HG03439 (cell line): Measurements from ENCODE around the gene CLSTN2.

Experiments used
- ATAC-seq: cut with Tn5 transposase; IDR thresholded peaks from one replicate; pipeline ENCODE4 v1.9.1; 2021; ENCODE audit warnings: mild to moderate bottlenecking, moderate library complexity; ENCODE audit not compliant: unreplicated experiment

The CLSTN2 gene

GRCh38 chr3:140522653-140523380, 587.8 kb downstream of the CLSTN2 start:
- ATAC-seq: no peak

GRCh38 chr3:140523600-140523999, 588.6 kb downstream of the CLSTN2 start:
- no peak for ATAC-seq

GRCh38 chr3:140527156-140527555, 592.2 kb downstream of the CLSTN2 start:
- ATAC-seq: no peak

DNA sequence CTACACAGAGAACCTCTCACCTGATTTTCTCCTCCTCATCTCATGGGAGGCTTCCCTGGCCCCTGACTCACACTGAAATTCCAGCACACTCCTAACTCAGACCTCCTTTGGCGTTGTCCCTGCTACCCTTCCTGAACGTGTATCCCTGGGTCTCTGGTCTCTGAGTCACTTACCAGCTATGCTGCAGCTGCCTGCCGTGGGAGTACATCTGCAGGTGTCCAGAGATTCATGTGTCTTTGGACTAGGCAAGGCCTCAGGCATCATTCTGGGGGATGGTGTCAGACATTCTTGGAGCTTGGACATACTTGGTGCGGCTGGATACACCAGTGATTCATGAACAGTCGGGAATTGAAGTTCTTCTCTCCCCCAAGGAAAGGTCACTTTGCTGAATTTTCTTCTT, 594.1 kb downstream of the CLSTN2 start:
- ATAC-seq: no peak

DNA sequence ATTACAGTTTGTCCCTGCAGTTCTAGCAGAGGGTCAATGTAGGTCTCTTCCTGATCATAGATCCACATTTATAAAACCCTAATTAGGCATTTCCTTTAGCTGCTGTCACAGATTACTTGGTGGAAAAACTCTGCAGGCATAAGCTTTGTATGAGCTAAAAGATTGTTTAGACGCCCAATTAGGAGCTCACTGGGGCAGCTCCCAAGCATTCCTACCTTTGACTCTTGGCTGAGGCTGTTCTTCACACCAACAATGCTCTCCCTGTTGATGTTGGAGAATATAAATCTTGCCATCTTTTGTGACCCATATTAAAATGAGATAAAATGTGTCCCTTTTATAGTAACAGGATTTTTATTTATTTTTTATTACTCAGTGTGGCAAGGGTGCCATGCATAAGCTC, 594.6 kb downstream of the CLSTN2 start:
- no peak for ATAC-seq

- ATAC-seq: no peak
Measured at GRCh38 chr3:140530131-140530530, 595.1 kb downstream of the CLSTN2 start.

- no peak for ATAC-seq
Measured at GRCh38 chr3:140530603-140531002, 595.6 kb downstream of the CLSTN2 start.

DNA sequence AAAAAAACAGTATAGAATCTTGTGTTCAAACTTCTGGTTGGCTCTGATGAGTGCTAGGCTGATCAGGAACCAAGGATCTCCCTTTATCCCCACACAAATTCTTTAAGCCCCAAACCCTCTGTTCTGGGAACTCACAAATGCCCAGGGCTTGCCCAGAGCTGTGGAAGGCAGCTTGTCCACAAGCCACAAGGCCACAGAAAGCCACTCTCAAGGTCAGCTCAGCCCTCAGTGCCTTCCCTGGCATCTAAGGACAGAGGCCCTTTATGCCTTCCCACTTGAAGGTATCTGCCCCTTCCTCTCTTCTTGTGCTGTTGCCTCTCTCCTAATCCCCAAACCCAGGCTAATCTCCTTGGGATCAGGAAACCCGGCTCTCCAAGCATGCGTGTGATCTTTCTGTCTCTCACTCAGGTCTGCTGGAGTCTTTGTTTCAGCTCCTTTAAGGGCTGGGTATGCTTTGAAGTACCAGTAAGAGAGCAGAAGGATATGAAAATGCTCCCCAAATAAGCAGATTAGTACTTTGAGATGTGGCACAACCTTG, 597.9 kb downstream of the CLSTN2 start:
- ATAC-seq: no peak

DNA sequence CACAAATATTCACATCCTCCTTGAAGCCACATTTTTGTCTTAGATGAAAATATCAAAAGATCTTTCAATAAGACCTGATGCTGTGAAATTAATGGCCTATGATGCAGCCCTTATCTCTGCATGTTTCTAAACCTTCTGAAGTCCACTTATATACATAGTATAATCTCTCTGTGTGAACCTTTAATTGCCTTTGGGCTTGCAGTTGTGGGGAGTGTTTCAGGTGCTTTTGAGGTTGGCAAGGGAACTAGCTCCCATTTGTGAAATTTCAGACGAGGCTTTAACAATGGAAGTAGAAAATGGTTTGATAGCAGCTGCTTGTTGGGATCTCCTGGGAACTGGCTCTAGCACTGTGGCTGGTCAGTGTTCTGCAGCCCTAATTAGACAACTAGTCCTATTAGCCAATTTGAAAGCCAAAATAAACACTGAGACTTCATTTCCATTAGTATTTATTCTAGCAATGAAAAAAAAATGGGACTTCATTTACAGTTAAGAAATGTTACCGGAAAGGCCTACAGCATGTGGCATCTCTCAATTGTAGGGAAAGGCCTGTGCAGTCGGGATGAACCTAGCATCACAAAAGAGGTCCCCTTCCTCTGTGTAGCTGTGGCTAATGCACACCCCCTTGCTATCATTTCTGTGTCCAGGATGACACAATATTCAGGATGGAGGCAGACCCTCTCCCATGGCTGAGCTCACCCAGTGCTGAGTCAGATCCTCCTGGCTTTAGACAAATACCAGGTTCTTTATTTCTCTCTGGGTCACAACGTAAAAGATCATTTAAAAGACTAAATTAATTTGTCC, 602.1 kb downstream of the CLSTN2 start:
- no peak for ATAC-seq

- no peak for ATAC-seq
Measured at GRCh38 chr3:140537727-140538082, 602.7 kb downstream of the CLSTN2 start.

GRCh38 chr3:140540262-140540661, 605.3 kb downstream of the CLSTN2 start:
- ATAC-seq: no peak

- ATAC-seq: no peak
Measured at GRCh38 chr3:140541975-140542653, 607.1 kb downstream of the CLSTN2 start.

- no peak for ATAC-seq
Measured at GRCh38 chr3:140545197-140545596, 610.2 kb downstream of the CLSTN2 start.

GRCh38 chr3:140545756-140546155, 610.8 kb downstream of the CLSTN2 start:
- ATAC-seq: no peak

DNA sequence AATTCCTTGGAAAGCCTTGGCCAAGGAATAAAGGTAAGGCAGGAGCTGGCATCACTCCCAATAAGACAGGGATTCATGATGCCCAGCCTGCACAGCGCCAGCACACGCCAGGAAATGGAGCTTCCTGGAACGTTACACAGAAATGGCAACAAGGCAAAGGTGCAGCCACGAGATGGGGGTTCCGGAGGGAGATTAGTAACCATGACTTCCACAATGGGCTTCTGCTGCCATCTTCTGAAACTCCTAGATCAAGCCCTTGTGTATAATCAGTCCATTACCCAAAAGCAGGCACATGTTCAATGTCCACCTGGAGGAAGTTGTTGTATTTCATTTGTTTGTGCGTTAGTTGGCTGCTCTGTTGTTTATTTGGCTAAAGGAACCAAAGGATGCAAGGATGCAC, 611.7 kb downstream of the CLSTN2 start:
- no peak for ATAC-seq

GRCh38 chr3:140552403-140552802, 617.4 kb downstream of the CLSTN2 start:
- ATAC-seq: no peak

DNA sequence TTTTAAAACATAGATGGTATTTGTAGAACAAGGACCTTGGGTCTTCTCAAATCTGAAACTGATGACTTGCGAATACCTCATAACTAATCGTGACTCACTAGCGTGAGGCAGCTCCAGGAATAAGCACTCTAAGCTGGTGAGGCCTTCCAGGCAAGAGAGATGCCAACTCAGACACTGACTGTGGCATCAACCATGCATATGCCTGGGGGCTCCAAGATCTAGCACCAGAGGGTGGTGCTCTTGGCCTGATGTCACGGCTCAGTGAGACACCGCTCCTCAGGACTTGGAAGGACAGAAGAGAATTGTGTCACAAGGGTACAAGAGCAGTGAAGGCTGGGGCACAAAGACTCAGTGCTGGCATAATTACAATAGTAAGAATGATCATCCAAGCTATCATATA, 617.9 kb downstream of the CLSTN2 start:
- no peak for ATAC-seq

GRCh38 chr3:140553591-140553990, 618.6 kb downstream of the CLSTN2 start:
- no peak for ATAC-seq

GRCh38 chr3:140555666-140556065, 620.7 kb downstream of the CLSTN2 start:
- ATAC-seq: no peak

- ATAC-seq: no peak
Measured at GRCh38 chr3:140557476-140557875, 622.5 kb downstream of the CLSTN2 start.

DNA sequence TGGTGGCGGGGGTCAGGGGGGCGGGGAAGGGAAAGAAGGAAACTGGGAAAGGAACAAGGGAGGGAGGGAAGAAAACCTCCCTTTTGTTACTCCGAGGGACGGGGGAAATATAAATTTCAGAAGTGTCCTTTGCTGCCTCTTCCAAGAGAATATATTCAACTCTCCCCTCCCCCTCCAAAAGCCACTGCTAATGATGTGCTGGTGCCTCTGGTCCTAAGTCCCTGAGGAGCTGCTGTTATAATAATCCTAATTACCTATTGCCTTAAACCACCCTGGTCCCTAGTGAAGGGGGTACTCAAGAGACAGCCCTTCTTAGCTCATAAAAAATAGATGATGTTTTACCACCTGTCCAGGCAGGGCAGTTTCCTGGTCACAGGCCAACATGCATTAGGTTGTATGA, 624.6 kb downstream of the CLSTN2 start:
- ATAC-seq: no peak
